ENCODE results near the gene PSMA6. TPM values are rescaled to one million over a fixed set of nuclear protein-coding genes. Genes with fewer than 3 reads are reported as not detected.
A peak's percentile ranks its signal among the peaks of the same experiment; 100 is the strongest.

PSMA6 gene
- total and polyA plus RNA-seq, 2 of the 13 experiments (the other 11 are each of a cell fraction or from before 2014, with no cell fraction given), result 525 to 1,109 TPM

DNA sequence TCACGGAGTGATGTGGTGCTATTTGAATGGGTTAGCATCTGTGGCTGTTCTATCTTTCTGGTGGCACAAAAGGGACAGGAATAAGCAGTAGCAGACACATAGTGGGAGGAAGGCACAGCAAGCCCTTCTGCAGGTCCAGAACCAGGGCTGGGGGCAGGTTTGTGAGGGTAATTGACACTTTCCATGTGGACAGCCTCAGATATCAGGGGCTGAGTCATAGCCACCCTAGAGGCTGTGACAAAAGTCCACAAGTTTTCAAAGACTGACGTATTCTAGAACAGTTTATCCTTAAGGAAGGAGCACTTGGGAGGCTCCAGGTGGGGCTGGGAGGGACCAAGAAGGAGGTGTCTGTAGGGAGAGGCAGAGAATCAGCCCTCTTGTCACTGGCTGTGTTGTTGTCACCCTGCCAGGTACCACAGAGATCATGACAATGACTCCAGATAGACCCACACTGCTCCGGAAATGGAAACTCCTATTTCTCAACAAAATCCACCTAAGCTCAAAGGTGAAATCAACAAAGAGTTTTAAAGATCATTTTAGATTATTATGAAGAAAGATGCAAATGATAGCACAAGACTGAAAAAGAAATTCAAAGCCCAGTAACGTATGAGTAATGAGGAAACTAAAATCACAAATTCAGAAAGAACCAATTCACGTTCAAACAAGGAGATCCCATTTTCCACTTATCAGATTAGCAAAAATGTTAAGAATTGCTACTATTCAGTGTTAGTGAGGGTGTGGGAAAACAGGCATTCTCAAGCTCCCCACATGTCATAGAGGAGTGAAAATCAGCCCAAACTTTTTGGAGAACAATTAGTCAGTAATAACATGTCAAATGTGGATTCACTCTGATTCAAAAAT, 64.0 kb downstream of the PSMA6 start (continued):
- TF ChIP-seq, protein P1, sequence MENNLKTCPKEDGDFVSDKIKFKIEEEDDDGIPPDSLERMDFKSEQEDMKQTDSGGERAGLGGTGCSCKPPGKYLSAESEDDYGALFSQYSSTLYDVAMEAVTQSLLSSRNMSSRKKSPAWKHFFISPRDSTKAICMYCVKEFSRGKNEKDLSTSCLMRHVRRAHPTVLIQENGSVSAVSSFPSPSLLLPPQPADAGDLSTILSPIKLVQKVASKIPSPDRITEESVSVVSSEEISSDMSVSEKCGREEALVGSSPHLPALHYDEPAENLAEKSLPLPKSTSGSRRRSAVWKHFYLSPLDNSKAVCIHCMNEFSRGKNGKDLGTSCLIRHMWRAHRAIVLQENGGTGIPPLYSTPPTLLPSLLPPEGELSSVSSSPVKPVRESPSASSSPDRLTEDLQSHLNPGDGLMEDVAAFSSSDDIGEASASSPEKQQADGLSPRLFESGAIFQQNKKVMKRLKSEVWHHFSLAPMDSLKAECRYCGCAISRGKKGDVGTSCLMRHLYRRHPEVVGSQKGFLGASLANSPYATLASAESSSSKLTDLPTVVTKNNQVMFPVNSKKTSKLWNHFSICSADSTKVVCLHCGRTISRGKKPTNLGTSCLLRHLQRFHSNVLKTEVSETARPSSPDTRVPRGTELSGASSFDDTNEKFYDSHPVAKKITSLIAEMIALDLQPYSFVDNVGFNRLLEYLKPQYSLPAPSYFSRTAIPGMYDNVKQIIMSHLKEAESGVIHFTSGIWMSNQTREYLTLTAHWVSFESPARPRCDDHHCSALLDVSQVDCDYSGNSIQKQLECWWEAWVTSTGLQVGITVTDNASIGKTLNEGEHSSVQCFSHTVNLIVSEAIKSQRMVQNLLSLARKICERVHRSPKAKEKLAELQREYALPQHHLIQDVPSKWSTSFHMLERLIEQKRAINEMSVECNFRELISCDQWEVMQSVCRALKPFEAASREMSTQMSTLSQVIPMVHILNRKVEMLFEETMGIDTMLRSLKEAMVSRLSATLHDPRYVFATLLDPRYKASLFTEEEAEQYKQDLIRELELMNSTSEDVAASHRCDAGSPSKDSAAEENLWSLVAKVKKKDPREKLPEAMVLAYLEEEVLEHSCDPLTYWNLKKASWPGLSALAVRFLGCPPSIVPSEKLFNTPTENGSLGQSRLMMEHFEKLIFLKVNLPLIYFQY (CRISPR knock-in tag; IDR thresholded peaks at IDR 0.05; ENCODE audit: borderline replicate concordance), result peak; percentile 55; the same call in 1 of the 2 replicates
- TF ChIP-seq PITX1 (CRISPR knock-in tag; IDR thresholded peaks at IDR 0.05) (peak; percentile 55; the same call in 1 of the 2 replicates), ETV5 (CRISPR knock-in tag; IDR thresholded peaks at IDR 0.05; ENCODE audit: borderline replicate concordance) (peak; percentile 98), SAP130 (CRISPR knock-in tag; IDR thresholded peaks at IDR 0.05; ENCODE audit: low read depth) (peak; percentile 88), ZNF713 (CRISPR knock-in tag; IDR thresholded peaks at IDR 0.05) (no peak), KAT8 (CRISPR knock-in tag; IDR thresholded peaks at IDR 0.05) (peak; percentile 88), ZBTB7B (CRISPR knock-in tag; IDR thresholded peaks at IDR 0.05) (peak; percentile 63; the same call in 1 of the 2 replicates), MIER3 (CRISPR knock-in tag; IDR thresholded peaks at IDR 0.05; ENCODE audit: borderline replicate concordance) (0 out of 2 replicates have a peak, but pooled peaks have one; percentile 20), ELF3 (CRISPR knock-in tag; IDR thresholded peaks at IDR 0.05) (peak; percentile 83)
- TF ChIP-seq, protein P2, sequence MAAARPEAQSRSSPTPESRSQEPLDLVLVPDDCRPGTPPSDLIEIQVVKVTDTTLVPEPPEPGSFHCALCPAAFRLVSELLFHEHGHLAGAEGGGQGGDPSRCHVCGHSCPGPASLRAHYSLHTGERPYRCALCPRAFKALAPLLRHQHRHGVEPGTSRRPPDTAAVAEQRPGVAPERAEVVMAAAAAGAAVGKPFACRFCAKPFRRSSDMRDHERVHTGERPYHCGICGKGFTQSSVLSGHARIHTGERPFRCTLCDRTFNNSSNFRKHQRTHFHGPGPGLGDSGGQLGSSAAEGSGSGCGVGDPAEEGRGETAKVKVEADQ (CRISPR knock-in tag; IDR thresholded peaks at IDR 0.05; ENCODE audit: borderline replicate concordance), result peak; percentile 85
- TF ChIP-seq, protein P3, sequence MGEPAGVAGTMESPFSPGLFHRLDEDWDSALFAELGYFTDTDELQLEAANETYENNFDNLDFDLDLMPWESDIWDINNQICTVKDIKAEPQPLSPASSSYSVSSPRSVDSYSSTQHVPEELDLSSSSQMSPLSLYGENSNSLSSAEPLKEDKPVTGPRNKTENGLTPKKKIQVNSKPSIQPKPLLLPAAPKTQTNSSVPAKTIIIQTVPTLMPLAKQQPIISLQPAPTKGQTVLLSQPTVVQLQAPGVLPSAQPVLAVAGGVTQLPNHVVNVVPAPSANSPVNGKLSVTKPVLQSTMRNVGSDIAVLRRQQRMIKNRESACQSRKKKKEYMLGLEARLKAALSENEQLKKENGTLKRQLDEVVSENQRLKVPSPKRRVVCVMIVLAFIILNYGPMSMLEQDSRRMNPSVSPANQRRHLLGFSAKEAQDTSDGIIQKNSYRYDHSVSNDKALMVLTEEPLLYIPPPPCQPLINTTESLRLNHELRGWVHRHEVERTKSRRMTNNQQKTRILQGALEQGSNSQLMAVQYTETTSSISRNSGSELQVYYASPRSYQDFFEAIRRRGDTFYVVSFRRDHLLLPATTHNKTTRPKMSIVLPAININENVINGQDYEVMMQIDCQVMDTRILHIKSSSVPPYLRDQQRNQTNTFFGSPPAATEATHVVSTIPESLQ (CRISPR knock-in tag; conservative IDR thresholded peaks at IDR 0.05), result peak; percentile 93; the same call in 1 of the 2 replicates
- TF ChIP-seq, protein P4, sequence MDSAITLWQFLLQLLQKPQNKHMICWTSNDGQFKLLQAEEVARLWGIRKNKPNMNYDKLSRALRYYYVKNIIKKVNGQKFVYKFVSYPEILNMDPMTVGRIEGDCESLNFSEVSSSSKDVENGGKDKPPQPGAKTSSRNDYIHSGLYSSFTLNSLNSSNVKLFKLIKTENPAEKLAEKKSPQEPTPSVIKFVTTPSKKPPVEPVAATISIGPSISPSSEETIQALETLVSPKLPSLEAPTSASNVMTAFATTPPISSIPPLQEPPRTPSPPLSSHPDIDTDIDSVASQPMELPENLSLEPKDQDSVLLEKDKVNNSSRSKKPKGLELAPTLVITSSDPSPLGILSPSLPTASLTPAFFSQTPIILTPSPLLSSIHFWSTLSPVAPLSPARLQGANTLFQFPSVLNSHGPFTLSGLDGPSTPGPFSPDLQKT (CRISPR knock-in tag; IDR thresholded peaks at IDR 0.05; ENCODE audit: borderline replicate concordance), result 0 out of 2 replicates have a peak, but pooled peaks have one; percentile 19
- TF ChIP-seq, protein P5, sequence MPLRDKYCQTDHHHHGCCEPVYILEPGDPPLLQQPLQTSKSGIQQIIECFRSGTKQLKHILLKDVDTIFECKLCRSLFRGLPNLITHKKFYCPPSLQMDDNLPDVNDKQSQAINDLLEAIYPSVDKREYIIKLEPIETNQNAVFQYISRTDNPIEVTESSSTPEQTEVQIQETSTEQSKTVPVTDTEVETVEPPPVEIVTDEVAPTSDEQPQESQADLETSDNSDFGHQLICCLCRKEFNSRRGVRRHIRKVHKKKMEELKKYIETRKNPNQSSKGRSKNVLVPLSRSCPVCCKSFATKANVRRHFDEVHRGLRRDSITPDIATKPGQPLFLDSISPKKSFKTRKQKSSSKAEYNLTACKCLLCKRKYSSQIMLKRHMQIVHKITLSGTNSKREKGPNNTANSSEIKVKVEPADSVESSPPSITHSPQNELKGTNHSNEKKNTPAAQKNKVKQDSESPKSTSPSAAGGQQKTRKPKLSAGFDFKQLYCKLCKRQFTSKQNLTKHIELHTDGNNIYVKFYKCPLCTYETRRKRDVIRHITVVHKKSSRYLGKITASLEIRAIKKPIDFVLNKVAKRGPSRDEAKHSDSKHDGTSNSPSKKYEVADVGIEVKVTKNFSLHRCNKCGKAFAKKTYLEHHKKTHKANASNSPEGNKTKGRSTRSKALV (CRISPR knock-in tag; IDR thresholded peaks at IDR 0.05), result peak; percentile 88
- TF ChIP-seq, protein P6, sequence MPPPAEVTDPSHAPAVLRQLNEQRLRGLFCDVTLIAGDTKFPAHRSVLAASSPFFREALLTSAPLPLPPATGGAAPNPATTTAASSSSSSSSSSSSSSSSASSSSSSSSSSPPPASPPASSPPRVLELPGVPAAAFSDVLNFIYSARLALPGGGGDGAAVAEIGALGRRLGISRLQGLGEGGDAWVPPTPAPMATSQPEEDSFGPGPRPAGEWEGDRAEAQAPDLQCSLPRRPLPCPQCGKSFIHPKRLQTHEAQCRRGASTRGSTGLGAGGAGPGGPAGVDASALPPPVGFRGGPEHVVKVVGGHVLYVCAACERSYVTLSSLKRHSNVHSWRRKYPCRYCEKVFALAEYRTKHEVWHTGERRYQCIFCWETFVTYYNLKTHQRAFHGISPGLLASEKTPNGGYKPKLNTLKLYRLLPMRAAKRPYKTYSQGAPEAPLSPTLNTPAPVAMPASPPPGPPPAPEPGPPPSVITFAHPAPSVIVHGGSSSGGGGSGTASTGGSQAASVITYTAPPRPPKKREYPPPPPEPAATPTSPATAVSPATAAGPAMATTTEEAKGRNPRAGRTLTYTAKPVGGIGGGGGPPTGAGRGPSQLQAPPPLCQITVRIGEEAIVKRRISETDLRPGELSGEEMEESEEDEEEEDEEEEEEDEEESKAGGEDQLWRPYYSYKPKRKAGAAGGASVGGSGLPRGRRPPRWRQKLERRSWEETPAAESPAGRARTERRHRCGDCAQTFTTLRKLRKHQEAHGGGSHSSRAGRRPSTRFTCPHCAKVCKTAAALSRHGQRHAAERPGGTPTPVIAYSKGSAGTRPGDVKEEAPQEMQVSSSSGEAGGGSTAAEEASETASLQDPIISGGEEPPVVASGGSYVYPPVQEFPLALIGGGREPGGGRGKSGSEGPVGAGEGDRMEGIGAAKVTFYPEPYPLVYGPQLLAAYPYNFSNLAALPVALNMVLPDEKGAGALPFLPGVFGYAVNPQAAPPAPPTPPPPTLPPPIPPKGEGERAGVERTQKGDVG (CRISPR knock-in tag; IDR thresholded peaks at IDR 0.05; ENCODE audit: borderline replicate concordance), result no peak
